GM19023 (cell line): ENCODE measurements around the gene RANBP17.
"Not testable (repeated sequence)": the region's sequence is repeated elsewhere in the genome, so short reads cannot be mapped to it uniquely, and the experiment has no call there.

ENCODE experiments used
- ATAC-seq: cut with Tn5 transposase; IDR thresholded peaks from one replicate; pipeline ENCODE4 v1.9.1; 2021; ENCODE audit warnings: mild to moderate bottlenecking, moderate library complexity; ENCODE audit not compliant: unreplicated experiment

Gene RANBP17

DNA sequence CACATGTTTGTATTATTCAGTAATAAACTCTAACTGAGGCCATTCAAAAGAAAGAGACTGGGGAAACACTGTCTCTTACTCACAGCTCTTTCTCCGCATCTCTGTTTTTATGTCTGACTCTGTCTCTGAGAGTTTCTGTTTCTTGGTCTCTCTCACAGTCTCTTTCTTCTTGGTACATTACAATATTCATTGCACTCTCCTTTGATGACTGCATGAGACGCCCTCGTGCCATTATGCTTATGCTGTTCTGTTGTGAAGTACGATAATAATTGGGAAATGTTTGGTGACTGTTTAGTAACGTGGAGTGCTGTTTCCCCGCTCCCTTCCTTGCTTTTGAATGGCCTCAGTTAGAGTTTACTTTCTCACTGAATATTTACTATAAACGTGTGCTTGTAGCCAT lies 421.9 kb downstream of the RANBP17 start:
- no peak for ATAC-seq

DNA sequence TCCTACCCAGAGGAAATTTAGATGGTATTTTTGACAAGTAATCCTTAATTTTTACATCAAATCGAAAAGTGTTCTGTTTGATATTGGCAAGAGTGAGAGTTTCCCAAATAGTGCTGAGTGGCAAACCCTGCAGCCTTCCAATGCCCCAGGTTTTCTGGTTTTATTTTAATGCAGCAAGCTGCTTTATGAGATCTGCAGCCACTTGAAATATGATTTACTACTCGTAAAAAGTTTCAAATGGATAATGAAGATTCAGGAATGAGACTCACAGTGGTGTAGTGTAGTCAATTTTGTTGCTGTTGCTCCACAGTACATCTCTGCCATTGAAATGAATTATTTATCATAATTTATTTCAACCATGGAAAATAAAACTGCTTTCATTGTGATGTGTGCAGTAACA lies 423.6 kb downstream of the RANBP17 start:
- no peak for ATAC-seq

DNA sequence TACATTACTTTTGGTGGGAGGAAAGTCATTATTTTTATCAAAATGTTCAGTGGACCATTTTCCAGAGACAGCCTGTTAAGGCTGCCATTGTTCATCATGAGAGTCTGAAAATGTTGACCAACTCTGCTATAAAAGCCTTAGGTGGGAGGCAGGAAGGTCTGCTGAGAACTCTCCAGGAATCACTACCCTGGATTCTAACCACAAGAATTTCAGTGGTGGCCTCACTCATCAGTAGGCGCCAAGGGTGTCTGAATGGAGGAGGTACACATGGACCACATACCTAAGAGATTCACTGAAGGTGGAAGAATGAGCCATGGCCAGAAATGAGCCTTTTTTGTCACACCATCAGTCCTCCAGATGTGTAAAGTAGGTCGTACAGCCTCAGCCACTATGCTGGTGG lies 426.2 kb downstream of the RANBP17 start:
- no peak for ATAC-seq

DNA sequence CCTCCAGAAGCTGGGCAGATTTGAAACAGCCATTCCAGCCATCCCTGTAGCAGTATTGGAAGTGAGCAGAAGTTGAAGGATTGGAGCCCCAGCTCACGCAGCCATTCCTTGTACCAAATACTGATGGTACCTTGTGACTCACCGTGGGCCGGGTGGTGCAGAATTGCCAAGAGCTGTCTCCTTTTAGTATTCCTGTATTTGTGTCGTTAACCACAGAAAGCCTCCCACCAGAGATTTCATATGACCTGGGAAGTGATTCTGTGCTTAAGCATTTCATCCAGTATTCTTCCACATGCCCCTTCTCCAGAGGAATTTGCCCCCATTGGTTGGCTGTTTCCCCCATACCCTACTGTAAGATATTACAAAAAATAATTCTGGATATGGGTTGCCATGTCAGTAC lies 429.6 kb downstream of the RANBP17 start:
- ATAC-seq: no peak

DNA sequence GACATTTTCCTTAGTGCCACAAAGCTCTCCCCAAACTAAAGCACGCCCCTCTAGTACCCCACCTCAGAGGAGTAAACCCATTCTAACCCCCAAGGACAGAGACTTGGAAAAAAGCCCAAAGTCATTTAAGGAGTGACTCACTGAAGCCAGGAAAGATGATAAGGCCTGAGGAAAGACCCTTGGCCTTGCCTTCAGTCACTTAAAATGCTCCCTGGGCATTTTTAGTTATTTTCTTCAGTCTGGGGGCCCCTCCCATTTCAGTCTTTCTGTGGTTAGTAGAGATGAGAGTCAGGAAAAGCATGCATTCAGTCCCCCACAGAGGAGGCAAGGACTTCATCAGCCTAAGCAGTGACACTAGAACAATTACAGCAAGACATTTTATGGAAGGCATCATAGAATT lies 433.5 kb downstream of the RANBP17 start:
- ATAC-seq: no peak

DNA sequence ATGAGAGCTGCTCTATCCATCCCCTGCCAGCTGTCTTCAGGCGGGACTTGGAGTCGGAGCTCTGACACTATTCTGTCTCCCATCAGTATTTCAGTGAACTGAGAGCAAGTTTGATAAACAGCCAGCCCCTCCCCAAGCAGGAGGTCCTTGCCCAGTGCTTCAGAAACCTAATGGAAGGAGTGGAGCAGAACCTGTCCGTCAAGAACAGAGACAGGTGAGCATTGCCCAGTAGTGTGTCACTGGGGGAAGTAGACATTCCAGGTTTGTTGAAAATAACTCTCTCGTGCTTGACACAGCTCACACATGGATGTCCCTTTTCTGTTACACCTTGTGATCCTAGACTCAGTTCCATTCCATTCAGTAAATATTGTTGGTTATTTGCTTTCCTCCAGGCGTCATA lies 434.0 kb downstream of the RANBP17 start:
- no peak for ATAC-seq

DNA sequence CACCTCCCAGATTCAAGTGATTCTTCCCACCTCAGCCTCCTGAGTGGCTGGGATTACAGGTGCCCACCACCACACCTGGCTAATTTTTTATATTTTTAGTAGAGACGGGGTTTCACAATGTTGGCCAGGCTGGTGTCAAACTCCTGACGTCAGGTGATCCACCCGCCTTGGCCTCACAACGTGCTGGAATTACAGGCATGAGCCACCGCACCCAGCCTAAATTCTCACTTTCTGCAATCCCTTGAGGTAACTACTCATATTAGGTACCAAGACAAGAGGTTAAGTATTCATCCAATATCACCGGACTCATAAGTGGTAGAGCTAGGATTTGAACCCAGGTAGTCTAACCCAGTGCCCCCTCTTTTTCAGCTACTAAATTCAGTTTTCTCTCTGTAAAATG lies 436.1 kb downstream of the RANBP17 start:
- ATAC-seq: not testable (repeated sequence)

DNA sequence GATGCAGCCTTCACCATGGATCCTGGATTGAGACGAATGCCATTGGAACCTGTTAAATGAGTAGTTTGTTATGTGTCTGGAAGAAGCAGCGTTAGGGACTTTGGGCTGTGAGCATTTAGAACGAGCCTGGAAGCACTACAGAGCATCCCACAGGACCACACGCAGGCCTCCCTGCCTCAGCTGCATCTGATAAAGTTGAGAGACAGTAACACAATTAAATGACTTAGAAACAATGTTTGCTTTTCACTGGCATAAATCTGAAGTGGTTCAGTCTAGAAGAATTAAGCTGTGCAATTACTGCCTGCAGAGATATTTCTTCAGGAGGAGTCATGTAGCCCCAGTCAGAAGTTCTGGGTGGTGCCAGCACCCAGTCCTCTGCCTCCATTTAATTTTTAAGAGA lies 437.4 kb downstream of the RANBP17 start:
- ATAC-seq: no peak

DNA sequence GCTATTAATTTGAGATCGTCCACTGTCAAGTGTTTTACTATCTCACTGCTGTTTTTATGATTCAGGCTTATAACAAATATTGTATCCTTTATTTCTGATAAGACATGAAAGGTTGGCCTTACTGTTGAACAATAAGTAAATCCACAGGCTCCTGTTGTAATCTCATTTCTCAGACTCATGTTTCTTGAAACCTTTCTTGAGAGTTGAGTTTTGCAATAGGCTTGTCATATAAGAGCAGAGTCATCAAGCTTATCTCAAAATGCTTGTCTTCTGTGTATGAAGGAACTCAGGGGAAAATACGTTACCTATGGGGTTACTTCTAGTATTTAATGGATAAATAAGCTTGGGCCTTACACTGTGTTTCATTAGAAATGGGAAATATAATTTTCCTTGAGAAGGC lies 438.0 kb downstream of the RANBP17 start:
- ATAC-seq: no peak

DNA sequence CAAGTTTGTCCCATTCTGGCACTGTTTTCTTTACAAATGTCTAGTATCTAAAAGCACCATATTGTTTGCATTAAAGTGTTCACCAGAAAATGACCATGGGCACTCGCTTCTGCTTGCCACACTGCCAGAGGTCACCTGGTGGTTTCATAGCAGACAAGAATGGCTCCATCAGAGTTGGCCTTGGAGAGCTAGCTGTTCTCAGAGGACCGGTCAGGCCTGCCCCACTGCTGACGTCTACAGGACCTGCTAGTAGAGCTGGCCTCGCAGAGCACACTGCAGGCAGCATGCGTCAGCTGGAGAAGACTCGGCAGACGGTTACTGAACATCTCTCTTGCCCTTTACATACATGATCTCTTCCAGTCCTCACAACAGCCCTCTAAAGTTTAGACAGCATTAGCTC lies 438.5 kb downstream of the RANBP17 start:
- no peak for ATAC-seq

DNA sequence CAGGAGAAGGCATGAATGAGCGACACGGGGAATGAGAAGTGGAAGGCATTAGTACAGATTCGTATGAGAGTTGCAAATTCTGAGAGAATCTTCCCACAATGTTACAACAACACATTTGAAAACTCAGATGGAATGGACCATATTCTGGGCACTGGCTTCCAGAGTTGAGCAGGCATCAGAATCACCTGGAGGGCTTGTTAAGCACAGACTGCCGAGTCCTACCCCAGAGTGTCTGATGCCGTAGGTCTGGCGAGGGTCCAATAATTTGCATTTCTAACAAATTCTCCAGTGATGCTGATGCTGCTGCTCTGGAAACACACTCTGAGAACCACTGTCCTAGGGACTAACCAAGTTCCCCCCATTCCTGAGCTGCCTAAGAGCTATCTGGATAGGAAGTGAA lies 444.3 kb downstream of the RANBP17 start:
- no peak for ATAC-seq

DNA sequence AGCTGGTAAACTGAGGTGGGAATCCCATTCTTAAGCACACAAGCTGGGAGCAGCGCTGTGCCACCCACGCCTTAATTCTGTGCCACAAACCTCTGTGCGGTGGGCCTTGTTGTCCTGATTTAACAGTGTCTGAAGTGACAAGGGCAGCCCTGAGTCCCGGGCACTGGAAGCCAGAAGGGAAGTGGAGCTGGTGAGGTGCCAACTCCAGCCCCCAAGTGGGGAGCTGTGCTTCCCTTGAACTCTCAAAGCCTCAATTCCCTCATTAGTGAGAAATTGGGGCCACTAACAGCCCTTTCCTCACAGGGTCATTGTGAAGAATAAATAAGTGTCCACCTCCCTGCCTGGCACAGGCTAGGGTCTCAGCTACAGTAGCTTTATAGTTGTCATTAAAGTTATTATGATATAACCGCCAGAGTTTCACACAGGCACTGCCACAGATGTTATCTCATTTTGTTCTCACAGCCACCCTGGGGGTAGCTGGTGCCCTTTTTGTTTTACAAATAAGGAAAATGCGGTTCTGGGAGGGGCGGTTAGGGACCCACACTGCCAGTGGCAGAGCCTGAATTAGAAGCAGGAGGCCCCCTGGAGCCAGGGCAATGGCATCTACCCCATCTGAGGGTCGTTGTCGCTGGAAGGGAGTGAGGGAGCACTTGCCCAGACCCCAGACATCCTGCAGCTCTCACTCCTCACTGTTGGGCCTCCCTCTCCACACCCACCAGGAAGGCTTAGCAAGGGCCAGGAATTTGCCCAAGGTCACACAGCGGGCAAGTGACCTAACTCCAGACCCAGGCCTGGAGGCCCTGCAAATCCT lies 445.2 kb downstream of the RANBP17 start:
- ATAC-seq: no peak

DNA sequence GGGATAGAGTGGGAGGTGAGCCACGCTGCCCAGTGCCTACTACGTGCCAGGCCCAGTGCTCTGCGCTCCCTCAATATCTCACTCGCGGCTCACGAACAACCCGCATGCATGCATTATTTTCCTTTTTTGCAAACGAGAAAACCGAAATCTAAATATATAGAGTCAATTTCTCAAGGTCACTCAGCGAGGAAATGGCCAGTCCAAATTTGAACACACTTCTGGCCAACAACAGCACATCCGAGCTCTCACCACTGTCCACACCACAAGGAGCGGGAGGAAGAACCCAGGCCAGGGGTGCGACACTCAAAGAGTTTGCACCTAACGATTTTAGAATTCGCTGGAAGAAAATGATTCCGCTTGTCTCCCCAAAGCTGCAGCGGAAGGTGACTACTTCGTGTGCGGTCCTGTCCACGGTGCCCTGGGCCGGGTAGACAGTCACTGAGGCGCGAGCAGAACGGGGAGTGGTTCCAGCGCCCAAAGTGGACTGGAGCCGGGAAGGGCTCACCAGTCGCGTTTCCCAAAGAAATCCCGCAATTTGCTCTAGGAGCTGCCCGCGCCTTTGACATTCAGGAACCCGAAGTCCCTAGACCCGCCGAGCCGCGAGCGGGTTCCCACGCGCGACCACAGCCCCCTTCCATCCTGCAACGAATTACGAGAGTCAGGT lies 446.1 kb downstream of the RANBP17 start:
- ATAC-seq: no peak

DNA sequence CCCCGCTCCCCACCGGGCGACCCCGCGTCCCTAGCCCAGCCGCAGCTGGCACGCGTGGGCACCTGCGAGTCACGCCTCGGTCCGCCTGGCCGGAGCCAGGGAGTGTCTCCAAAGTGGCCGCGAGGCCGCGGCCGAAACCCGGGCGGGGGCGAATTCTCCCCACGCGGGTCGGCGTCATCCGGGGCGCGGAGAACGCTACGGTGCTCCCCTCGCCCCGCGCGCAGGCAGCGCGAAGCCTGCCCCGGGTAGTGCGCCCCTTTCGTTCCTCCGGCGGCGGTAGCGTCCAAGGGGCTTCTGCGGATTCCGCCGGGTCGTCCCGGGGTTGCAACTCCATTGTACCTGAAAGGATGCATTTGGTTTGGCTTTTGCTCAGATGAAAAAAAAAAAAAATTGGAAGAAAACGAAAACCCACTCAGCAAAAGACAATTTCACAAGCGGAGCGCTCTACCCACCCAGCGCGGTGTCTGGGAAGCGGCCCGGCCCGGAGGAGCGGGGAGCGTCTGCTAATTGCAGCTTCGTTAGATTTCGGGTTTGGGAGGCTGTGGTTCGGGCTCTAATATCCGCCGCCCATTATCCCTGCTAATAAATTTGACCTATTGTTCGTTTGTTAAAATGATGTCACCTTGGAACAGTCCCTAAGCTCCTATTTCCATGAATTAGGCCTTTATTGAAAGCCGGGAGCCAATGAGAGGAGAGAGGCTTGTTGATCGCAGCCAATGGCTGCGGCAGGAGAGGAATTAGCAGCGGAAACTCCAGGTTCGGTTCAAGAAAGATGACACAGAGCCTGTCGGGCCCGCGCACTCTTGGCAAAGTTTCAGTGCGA lies 446.8 kb downstream of the RANBP17 start, which contains the start of gene TLX3:
TSS of gene TLX3 (plus strand) at position 796 of the 823 bp plus-strand sequence. CDS start 118 bp downstream, outside the sequence.
- ATAC-seq: no peak

DNA sequence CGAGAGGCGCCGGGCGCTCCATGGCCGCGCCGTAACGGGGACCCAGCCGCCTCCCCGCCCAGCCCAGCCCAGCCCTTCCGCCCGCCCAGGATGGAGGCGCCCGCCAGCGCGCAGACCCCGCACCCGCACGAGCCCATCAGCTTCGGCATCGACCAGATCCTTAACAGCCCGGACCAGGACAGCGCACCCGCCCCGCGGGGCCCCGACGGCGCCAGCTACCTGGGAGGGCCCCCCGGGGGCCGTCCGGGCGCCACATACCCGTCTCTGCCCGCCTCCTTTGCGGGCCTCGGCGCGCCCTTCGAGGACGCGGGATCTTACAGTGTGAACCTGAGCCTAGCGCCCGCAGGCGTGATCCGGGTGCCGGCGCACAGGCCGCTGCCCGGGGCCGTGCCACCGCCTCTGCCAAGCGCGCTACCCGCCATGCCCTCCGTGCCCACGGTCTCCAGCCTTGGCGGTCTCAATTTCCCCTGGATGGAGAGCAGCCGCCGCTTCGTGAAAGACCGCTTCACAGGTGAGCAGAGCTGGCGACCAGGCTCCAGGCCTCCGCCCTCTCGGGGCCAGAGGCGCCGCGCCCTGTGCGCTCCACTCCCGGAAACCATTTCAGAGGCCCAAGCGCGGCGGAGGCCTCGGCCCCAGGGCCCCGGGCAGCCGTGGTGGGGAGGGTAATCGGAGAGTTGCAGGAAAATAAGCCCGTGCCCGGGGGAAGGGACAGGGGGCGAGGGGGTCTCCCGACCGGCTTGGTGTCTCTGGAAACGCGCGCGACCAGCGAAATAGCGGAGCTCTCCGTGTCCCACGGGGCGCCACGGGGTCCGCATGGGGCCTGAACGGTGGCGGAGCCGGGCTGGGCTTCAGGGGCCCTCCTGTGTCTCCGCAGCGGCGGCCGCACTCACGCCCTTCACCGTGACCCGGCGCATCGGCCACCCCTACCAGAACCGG lies 447.7 kb downstream of the RANBP17 start:
- no peak for ATAC-seq

DNA sequence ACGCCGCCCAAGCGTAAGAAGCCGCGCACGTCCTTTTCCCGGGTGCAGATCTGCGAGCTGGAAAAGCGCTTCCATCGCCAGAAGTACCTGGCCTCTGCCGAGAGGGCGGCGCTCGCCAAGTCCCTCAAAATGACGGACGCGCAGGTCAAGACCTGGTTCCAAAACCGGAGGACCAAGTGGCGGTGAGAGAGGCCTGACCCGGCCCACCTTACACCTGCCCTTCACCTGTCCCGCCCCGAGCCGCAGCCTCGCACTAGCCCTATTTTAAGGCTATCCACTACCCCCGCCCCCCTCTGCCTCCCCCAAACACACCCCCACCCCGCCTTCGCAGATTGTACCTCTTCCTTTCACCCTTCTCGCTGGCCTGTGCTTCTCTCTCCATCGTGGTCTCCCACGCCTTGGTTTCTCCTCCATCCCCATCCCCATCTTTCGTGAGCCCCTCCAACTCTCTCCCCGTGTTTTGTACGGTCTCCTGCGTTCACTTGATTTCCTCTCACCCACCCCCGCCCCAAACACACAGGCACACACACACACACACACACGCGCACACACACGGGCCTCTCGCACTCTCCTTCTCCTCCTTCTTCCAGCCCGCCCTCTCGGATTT lies 448.5 kb downstream of the RANBP17 start:
- no peak for ATAC-seq

DNA sequence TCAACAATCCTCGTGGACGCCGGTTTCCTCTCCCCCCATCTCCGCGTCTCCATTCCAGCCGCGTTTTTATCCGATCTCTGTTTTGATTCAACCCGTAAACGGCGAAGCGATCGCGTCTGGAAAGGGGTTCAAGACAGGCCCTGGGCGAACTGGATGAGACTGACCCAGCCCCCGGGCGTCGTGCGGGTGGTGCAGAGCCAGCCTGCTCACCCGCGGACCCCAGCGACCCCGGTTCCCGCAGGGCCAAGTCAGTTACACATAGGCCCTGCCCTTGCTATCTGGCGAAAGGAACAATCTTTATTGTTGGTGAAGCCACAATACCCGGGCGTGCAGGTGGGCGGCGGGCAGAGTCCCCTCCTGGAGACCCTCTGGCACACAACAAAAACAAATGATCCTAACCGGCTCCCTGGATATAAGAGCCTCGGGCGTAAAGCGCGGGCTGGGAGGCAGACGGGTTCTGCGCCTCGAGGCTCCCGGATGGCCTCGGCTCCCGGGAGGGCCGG lies 449.1 kb downstream of the RANBP17 start:
- ATAC-seq: no peak

DNA sequence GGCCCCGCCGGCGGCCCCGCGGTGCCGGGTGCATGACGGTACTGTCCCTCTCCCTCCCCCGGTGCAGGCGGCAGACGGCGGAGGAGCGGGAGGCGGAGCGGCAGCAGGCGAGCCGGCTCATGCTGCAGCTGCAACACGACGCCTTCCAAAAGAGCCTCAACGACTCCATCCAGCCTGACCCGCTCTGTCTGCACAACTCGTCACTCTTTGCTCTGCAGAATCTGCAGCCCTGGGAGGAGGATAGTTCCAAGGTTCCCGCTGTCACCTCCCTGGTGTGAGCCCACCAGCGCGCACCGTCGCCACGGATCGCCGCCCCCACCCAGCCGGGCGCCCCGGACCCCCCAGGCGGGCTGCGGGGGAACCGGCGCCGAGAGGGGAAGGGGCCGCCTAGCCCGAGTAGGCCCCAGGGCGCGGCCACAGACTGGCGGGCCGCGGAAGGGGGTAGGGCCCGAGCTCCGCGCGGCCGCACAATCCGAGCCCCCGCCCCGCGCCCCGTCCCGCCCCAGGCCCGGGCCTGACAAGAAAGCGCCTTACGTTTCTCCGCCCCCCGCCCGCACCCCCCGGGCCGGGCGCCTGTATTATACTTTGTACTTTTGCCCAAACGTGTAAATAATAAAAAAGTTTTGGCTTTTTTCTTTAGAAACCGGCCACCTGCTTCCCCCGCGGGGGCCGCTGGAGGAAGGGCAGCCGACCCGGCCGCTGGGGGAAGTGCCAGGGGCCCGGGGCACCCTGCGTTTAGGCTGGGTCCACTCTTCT lies 449.7 kb downstream of the RANBP17 start:
- ATAC-seq: no peak
